IMR-90 (cell line): ENCODE data around the gene LEMD3.

Source experiments
- RAD21 ChIP-seq: IDR thresholded peaks from 2 replicates; pipeline ENCODE4 v1.6.1; 2012; ENCODE audit warnings: low read length, improper control_type of control experiment
- RFX5 ChIP-seq: IDR thresholded peaks from 2 replicates; pipeline ENCODE4 v1.8.0; 2012; ENCODE audit warnings: low read depth, mild to moderate bottlenecking, low read length, moderate library complexity
- TF ChIP-seq, protein P1 (sequence below): conservative IDR thresholded peaks from 2 replicates; pipeline ENCODE4 v1.5.1; 2012; ENCODE audit warnings: mild to moderate bottlenecking, low read depth, low read length, improper control_type of control experiment

DNA sequence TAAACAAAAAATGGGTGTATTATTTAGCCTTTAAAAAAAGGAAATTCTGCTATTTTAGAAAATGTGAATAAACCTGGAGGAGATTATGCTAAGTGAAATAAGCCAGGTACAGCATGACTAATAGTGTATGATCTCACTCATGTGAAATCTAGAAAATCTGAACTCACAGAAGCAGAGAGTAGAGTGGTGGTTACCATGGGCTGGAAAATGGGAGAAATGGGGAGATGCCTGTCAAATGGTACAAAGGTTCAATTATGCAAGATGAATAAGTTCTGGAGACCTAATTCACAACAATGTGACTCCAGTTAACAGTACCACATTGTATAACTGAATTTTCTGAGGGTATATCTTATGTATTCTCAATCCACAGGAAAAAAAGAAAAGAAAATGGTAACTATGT, 17.4 kb upstream of the LEMD3 start:
- TF ChIP-seq, protein P1, sequence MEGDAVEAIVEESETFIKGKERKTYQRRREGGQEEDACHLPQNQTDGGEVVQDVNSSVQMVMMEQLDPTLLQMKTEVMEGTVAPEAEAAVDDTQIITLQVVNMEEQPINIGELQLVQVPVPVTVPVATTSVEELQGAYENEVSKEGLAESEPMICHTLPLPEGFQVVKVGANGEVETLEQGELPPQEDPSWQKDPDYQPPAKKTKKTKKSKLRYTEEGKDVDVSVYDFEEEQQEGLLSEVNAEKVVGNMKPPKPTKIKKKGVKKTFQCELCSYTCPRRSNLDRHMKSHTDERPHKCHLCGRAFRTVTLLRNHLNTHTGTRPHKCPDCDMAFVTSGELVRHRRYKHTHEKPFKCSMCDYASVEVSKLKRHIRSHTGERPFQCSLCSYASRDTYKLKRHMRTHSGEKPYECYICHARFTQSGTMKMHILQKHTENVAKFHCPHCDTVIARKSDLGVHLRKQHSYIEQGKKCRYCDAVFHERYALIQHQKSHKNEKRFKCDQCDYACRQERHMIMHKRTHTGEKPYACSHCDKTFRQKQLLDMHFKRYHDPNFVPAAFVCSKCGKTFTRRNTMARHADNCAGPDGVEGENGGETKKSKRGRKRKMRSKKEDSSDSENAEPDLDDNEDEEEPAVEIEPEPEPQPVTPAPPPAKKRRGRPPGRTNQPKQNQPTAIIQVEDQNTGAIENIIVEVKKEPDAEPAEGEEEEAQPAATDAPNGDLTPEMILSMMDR, result no peak
- no peak for TF ChIP-seq RFX5
- no peak for TF ChIP-seq RAD21
